ENCODE data around the gene OARD1.
"Not testable (repeated sequence)": the region's sequence is repeated elsewhere in the genome, so short reads cannot be mapped to it uniquely, and the experiment has no call there.

Gene OARD1

GRCh38 chr6:41071923-41072835 lies at the start of gene OARD1:
OARD1 (minus strand) TSS chr6:41072356; CDS start chr6:41071634, 722 bp downstream.
- peak; percentile 98 to 99 for DNase-seq (ENCODE audit: low read depth in 2 of 2)

GRCh38 chr6:41120058-41120457 lies 47.9 kb upstream of the OARD1 start:
- no peak for DNase-seq (ENCODE audit: low read depth in 2 of 2)

GRCh38 chr6:41119508-41119907 lies 47.4 kb upstream of the OARD1 start:
- no peak for DNase-seq (ENCODE audit: low read depth in 2 of 2)

- not testable (repeated sequence) for DNase-seq (ENCODE audit: low read depth in 2 of 2)
These were observed 42.9 kb upstream of the OARD1 start for GRCh38 chr6:41115027-41115426.

GRCh38 chr6:41111017-41111416 lies 38.9 kb upstream of the OARD1 start:
- DNase-seq (ENCODE audit: low read depth in 2 of 2) = no peak

- no peak for DNase-seq (ENCODE audit: low read depth in 2 of 2)
These were observed 31.7 kb upstream of the OARD1 start for GRCh38 chr6:41103847-41104246.

GRCh38 chr6:41100871-41101287 lies 28.7 kb upstream of the OARD1 start:
- peak in 1 of 2 donors; percentile 14 for DNase-seq (ENCODE audit: low read depth in 2 of 2)

GRCh38 chr6:41098366-41098765 lies 26.2 kb upstream of the OARD1 start:
- no peak for DNase-seq (ENCODE audit: low read depth in 2 of 2)

- DNase-seq (ENCODE audit: low read depth in 2 of 2) = no peak
These were observed 25.4 kb upstream of the OARD1 start for GRCh38 chr6:41097467-41098090.

- no peak for DNase-seq (ENCODE audit: low read depth in 2 of 2)
These were observed 21.6 kb upstream of the OARD1 start for GRCh38 chr6:41093729-41094128.

GRCh38 chr6:41092421-41093140 lies 20.4 kb upstream of the OARD1 start:
- no peak for DNase-seq (ENCODE audit: low read depth in 2 of 2)

- no peak for DNase-seq (ENCODE audit: low read depth in 2 of 2)
These were observed 18.9 kb upstream of the OARD1 start for GRCh38 chr6:41090841-41091761.

GRCh38 chr6:41088451-41088850 lies 16.3 kb upstream of the OARD1 start:
- no peak for DNase-seq (ENCODE audit: low read depth in 2 of 2)

- no peak for DNase-seq (ENCODE audit: low read depth in 2 of 2)
These were observed 13.0 kb upstream of the OARD1 start for GRCh38 chr6:41085182-41085581.

- DNase-seq (ENCODE audit: low read depth in 2 of 2) = no peak
These were observed 10.9 kb upstream of the OARD1 start for GRCh38 chr6:41083072-41083471.

- DNase-seq (ENCODE audit: low read depth in 2 of 2) = no peak
These were observed 8.5 kb upstream of the OARD1 start for GRCh38 chr6:41080621-41081020.

- DNase-seq (ENCODE audit: low read depth in 2 of 2) = no peak
These were observed 6.9 kb upstream of the OARD1 start for GRCh38 chr6:41079080-41079479.

- DNase-seq (ENCODE audit: low read depth in 2 of 2) = no peak
These were observed 5.9 kb upstream of the OARD1 start for GRCh38 chr6:41078101-41078500.

- DNase-seq (ENCODE audit: low read depth in 2 of 2) = no peak
These were observed 5.4 kb upstream of the OARD1 start for GRCh38 chr6:41077536-41077935.

- DNase-seq (ENCODE audit: low read depth in 2 of 2) = no peak
These were observed 3.8 kb upstream of the OARD1 start for GRCh38 chr6:41075651-41076626.
